HepG2 (cell line): ENCODE results near the gene MMP28.

Experiments
- ATF1 ChIP-seq: IDR thresholded peaks from 2 replicates; pipeline ENCODE4 v1.6.1; 2016; ENCODE audit warnings: mild to moderate bottlenecking, control low read depth
- BRCA1 ChIP-seq: sonication (generic); formaldehyde crosslinking; IDR thresholded peaks from 2 replicates; pipeline ENCODE4 v1.4.0; 2020; ENCODE audit warnings: missing genetic modification reagents
- EED ChIP-seq: sonication (generic); formaldehyde crosslinking; IDR thresholded peaks from 2 replicates; pipeline ENCODE4 v1.5.0; 2020; ENCODE audit warnings: mild to moderate bottlenecking, missing genetic modification reagents
- ELF4 ChIP-seq: sonication (generic); formaldehyde crosslinking; IDR thresholded peaks from 2 replicates; pipeline ENCODE4 v1.5.0; 2020; ENCODE audit warnings: missing genetic modification reagents, mild to moderate bottlenecking, moderate library complexity, borderline replicate concordance
- ETV6 ChIP-seq: sonication (generic); formaldehyde crosslinking; conservative IDR thresholded peaks from 2 replicates; pipeline ENCODE4 v1.4.0; 2020; ENCODE audit warnings: missing genetic modification reagents
- FOXP1 ChIP-seq, 2 experiments: fragments of 450-650 bp in 1 of 2; IDR thresholded peaks; 2 replicates each; pipeline ENCODE4 v1.6.1; 2017 to 2018; ENCODE audit warnings: antibody characterized with exemption in 1 of 2
- SKI ChIP-seq: fragments of 450-650 bp; IDR thresholded peaks from one replicate; pipeline ENCODE4 v1.6.1; 2018; ENCODE audit warnings: mild to moderate bottlenecking; ENCODE audit not compliant: partially characterized antibody
- TF ChIP-seq, protein P1 (sequence below): sonication (generic); formaldehyde crosslinking; IDR thresholded peaks from 2 replicates; pipeline ENCODE4 v1.5.0; 2020; ENCODE audit warnings: mild to moderate bottlenecking, missing genetic modification reagents
- TF ChIP-seq, protein P2 (sequence below), 2 experiments: sonication (generic) in 1 of 2; formaldehyde crosslinking in 1 of 2; IDR thresholded peaks; 2 replicates each; pipeline versions ENCODE4 v1.4.0 to v1.6.1; 2018 to 2020; ENCODE audit warnings: missing genetic modification reagents in 2 of 2, borderline replicate concordance in 1 of 2, low read depth in 1 of 2, mild to moderate bottlenecking in 1 of 2, missing biosample characterization in 1 of 2
- TF ChIP-seq, protein P3 (sequence below): sonication (generic); formaldehyde crosslinking; conservative IDR thresholded peaks from 2 replicates; pipeline ENCODE4 v1.4.0; 2020; ENCODE audit warnings: missing genetic modification reagents

DNA sequence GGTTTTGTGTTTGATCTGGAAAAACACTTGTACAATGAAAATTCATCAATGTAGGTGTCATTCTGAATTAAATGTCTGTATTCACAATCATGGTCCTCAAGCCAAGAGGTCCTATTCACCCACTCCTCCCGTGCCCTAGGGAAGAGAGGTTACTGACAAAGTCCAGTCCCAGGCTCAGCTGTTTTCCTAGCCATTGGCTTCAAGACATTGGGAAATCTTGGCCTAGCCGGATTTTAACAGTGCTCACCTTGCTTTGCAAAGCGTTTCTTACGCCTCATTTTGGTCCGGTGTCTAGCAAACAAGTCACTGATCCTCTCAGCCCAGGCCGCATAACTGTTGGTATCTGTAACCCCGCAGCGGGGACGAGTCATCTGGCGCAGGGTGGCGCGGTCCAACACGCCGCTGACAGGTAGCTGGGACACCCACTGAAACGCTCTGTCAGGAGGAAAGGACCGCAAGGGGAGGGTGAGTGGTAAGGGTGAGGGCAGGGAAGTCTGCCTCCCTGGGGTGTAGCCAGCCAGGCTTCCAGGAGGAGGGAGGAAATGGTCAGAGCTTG lies 16.7 kb downstream of the MMP28 start:
- no peak for TF ChIP-seq ETV6 (CRISPR knock-in tag)
- TF ChIP-seq FOXP1 (IDR thresholded peaks at IDR 0.05), result no peak
- TF ChIP-seq FOXP1 (CRISPR knock-in tag; IDR thresholded peaks at IDR 0.05), result no peak
- TF ChIP-seq ATF1, result no peak
- TF ChIP-seq ELF4, result no peak
- no peak for TF ChIP-seq BRCA1 (CRISPR knock-in tag)
- TF ChIP-seq, protein P1, sequence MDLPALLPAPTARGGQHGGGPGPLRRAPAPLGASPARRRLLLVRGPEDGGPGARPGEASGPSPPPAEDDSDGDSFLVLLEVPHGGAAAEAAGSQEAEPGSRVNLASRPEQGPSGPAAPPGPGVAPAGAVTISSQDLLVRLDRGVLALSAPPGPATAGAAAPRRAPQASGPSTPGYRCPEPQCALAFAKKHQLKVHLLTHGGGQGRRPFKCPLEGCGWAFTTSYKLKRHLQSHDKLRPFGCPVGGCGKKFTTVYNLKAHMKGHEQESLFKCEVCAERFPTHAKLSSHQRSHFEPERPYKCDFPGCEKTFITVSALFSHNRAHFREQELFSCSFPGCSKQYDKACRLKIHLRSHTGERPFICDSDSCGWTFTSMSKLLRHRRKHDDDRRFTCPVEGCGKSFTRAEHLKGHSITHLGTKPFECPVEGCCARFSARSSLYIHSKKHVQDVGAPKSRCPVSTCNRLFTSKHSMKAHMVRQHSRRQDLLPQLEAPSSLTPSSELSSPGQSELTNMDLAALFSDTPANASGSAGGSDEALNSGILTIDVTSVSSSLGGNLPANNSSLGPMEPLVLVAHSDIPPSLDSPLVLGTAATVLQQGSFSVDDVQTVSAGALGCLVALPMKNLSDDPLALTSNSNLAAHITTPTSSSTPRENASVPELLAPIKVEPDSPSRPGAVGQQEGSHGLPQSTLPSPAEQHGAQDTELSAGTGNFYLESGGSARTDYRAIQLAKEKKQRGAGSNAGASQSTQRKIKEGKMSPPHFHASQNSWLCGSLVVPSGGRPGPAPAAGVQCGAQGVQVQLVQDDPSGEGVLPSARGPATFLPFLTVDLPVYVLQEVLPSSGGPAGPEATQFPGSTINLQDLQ (CRISPR knock-in tag), result no peak
- TF ChIP-seq, protein P2, sequence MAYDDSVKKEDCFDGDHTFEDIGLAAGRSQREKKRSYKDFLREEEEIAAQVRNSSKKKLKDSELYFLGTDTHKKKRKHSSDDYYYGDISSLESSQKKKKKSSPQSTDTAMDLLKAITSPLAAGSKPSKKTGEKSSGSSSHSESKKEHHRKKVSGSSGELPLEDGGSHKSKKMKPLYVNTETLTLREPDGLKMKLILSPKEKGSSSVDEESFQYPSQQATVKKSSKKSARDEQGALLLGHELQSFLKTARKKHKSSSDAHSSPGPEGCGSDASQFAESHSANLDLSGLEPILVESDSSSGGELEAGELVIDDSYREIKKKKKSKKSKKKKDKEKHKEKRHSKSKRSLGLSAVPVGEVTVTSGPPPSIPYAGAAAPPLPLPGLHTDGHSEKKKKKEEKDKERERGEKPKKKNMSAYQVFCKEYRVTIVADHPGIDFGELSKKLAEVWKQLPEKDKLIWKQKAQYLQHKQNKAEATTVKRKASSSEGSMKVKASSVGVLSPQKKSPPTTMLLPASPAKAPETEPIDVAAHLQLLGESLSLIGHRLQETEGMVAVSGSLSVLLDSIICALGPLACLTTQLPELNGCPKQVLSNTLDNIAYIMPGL (CRISPR knock-in tag; IDR thresholded peaks at IDR 0.05; ENCODE audit: borderline replicate concordance in 1 of 2, low read depth in 1 of 2), result no peak
- no peak for TF ChIP-seq SKI
- TF ChIP-seq EED (CRISPR knock-in tag), result no peak
- TF ChIP-seq, protein P3, sequence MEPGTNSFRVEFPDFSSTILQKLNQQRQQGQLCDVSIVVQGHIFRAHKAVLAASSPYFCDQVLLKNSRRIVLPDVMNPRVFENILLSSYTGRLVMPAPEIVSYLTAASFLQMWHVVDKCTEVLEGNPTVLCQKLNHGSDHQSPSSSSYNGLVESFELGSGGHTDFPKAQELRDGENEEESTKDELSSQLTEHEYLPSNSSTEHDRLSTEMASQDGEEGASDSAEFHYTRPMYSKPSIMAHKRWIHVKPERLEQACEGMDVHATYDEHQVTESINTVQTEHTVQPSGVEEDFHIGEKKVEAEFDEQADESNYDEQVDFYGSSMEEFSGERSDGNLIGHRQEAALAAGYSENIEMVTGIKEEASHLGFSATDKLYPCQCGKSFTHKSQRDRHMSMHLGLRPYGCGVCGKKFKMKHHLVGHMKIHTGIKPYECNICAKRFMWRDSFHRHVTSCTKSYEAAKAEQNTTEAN, result no peak
